Measurements from ENCODE around the gene MS4A2. TPM values are rescaled to one million over a fixed set of nuclear protein-coding genes. Genes with fewer than 3 reads are reported as not detected.
A peak's percentile ranks its signal among the peaks of the same experiment; 100 is the strongest.

MS4A2 gene
- total RNA-seq, 1 donor, result not detected

DNA sequence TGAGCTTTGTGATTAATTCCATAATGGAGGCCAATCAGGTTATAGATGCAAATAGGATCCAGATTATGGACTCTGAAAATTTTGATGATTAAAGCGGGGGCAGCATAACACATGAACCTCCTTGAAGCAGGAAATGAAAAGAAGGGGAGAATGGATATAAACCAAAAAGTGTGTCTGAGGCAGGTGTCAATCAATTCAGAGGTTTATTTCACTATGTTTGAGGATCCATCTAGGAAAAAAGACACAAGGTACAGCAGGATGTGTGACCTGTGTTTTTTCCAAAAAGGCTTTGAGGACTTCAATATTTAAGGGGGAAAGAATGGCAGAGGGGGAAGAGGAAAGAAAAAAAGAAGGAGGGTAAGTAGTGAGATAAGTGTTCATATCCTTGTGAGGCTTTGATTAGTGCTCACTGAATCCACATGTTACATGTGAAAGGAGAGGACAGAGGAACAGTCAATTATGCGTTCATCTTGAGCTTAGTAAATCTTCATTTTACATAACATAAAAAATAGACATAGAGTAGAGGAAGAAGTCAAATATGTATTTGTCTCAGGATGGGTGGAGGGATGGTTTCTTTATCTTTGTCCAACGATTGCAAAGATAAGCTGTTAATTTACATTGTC is 34.1 kb downstream of the MS4A2 start:
- Histone ChIP-seq H4K20me1 (ENCODE audit: insufficient read depth, low read length) (no peaks in the 10 kb centered on the region), H3K4me2 (ENCODE audit: insufficient read depth, low read length) (no peak overlapping the region), H3K9me3 (ENCODE audit: low read depth, low read length) (no peaks in the 10 kb centered on the region), H3K79me2 (ENCODE audit: insufficient read depth, low read length) (no peaks in the 10 kb centered on the region), H3K27me3 (ENCODE audit: insufficient read depth, low read length) (no peaks in the 10 kb centered on the region), H2AFZ (ENCODE audit: low read length) (no peak overlapping the region), H3K36me3 (ENCODE audit: insufficient read depth, low read length) (no peaks in the 10 kb centered on the region), H3K4me1 (ENCODE audit: insufficient read depth, low read length) (no peaks in the 10 kb centered on the region), H3K4me3 (ENCODE audit: insufficient read depth, low read length) (no peak overlapping the region), H3K27ac (ENCODE audit: low read depth, low read length) (no peak overlapping the region)
- TF ChIP-seq, protein P1, sequence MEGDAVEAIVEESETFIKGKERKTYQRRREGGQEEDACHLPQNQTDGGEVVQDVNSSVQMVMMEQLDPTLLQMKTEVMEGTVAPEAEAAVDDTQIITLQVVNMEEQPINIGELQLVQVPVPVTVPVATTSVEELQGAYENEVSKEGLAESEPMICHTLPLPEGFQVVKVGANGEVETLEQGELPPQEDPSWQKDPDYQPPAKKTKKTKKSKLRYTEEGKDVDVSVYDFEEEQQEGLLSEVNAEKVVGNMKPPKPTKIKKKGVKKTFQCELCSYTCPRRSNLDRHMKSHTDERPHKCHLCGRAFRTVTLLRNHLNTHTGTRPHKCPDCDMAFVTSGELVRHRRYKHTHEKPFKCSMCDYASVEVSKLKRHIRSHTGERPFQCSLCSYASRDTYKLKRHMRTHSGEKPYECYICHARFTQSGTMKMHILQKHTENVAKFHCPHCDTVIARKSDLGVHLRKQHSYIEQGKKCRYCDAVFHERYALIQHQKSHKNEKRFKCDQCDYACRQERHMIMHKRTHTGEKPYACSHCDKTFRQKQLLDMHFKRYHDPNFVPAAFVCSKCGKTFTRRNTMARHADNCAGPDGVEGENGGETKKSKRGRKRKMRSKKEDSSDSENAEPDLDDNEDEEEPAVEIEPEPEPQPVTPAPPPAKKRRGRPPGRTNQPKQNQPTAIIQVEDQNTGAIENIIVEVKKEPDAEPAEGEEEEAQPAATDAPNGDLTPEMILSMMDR (IDR thresholded peaks at IDR 0.05; ENCODE audit: extremely low read depth, low read depth, low read length), result no peak
- DNase-seq (ENCODE audit: insufficient read length, low spot score, missing footprints), result no peak

DNA sequence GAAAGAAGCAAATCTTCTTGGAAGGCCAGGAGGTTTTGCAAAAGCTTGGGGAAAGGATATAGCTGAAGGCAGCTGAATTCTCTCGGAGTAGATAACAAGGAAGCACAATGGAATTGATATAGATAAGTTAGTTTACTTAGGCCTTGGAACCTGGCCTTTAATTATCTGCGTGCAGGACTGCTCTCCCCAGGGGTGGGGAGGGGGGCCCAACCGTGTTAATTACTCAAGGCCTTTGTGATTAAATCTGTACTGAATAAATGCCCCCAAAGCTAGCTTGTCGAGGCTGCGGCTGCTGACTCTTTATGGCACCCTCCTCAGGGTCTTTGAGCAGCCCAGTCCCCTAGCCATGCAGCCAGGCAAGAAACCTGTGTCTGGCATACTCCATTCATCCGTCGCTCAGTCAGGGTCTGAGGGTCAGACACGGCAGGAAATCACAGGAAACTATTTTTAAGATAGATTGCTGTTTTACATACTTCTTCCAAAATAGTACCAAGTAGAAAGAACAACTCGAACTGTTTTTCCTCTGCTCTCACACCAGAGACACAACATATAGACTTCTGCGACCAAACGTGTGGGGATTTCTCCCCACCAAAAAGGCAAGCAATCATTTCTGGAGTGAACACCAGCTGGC is 36.5 kb downstream of the MS4A2 start:
- H3K9me3 ChIP-seq (ENCODE audit: low read depth, low read length), result no peaks in the 10 kb centered on the region
- no peaks in the 10 kb centered on the region for H3K79me2 ChIP-seq (ENCODE audit: insufficient read depth, low read length)
- no peak overlapping the region for H3K4me3 ChIP-seq (ENCODE audit: insufficient read depth, low read length)
- H3K4me1 ChIP-seq (ENCODE audit: insufficient read depth, low read length), result no peaks in the 10 kb centered on the region
- no peak overlapping the region for H3K27ac ChIP-seq (ENCODE audit: low read depth, low read length)
- H3K27me3 ChIP-seq (ENCODE audit: insufficient read depth, low read length), result no peaks in the 10 kb centered on the region
- TF ChIP-seq, protein P1 (IDR thresholded peaks at IDR 0.05; ENCODE audit: extremely low read depth, low read depth, low read length), result no peak
- H3K4me2 ChIP-seq (ENCODE audit: insufficient read depth, low read length), result no peak overlapping the region
- H3K36me3 ChIP-seq (ENCODE audit: insufficient read depth, low read length), result no peaks in the 10 kb centered on the region
- peak; percentile 10 for DNase-seq (ENCODE audit: insufficient read length, low spot score, missing footprints)
- no peak overlapping the region for H2AFZ ChIP-seq (ENCODE audit: low read length)
- no peaks in the 10 kb centered on the region for H4K20me1 ChIP-seq (ENCODE audit: insufficient read depth, low read length)

DNA sequence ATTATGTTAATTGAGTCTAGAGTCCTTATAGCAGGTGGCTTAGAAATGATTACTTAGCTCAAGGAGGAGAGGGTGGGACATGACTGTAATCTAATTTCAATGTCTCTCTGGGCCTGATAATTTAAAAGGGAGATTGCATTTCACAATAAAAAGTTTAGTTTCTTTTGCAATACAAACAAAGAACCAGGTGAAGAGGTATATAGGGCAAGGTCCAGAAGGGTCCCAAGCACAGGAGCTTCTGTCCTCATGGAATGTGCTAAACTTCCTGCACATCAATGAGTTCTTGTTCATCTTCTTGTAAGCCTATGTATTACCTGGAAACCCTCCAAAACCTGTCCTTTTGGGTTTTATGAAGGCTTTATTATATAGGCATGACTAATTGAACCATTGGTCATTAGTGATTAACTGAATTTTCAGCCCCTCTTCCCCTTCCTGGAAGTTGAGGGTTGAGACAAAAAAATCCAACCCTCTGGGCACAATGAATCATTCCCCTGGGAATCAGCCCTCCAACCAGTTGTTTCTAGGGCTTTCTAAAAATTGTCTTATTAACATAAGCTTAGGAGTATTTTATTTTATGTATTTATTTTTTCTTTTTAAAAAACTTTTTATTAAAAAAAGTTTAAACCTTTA is 37.6 kb downstream of the MS4A2 start:
- no peak overlapping the region for H3K4me3 ChIP-seq (ENCODE audit: insufficient read depth, low read length)
- no peaks in the 10 kb centered on the region for H3K4me1 ChIP-seq (ENCODE audit: insufficient read depth, low read length)
- no peaks in the 10 kb centered on the region for H4K20me1 ChIP-seq (ENCODE audit: insufficient read depth, low read length)
- no peak overlapping the region for H3K27ac ChIP-seq (ENCODE audit: low read depth, low read length)
- no peaks in the 10 kb centered on the region for H3K27me3 ChIP-seq (ENCODE audit: insufficient read depth, low read length)
- H3K9me3 ChIP-seq (ENCODE audit: low read depth, low read length), result no peaks in the 10 kb centered on the region
- no peak overlapping the region for H2AFZ ChIP-seq (ENCODE audit: low read length)
- DNase-seq (ENCODE audit: insufficient read length, low spot score, missing footprints), result no peak
- TF ChIP-seq, protein P1 (IDR thresholded peaks at IDR 0.05; ENCODE audit: extremely low read depth, low read depth, low read length), result no peak
- H3K79me2 ChIP-seq (ENCODE audit: insufficient read depth, low read length), result no peaks in the 10 kb centered on the region
- no peaks in the 10 kb centered on the region for H3K36me3 ChIP-seq (ENCODE audit: insufficient read depth, low read length)
- no peak overlapping the region for H3K4me2 ChIP-seq (ENCODE audit: insufficient read depth, low read length)

DNA sequence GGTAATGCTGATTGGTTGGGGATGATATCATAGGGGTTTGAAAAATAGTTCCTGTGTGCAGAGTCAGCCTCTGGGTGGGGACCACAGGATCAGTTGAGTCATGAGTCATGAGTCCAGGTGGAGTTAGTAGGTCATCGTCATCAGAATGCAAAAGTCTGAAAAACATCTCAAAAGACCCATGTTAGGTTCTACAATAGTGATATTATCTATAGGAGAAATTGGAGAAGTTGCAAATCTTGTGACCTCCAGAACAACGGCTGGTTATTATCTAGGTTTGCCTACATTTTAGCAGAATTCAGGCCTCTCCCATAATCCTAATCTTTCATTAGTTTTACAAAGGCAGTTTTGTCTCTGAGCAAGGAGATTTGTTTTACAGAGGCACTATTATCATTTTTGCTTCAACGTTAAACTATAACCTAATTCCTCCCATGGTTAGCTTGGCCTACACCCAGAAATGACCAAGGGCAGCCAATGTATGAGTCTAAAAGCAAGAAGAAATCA is 38.9 kb downstream of the MS4A2 start:
- Histone ChIP-seq H4K20me1 (ENCODE audit: insufficient read depth, low read length) (no peaks in the 10 kb centered on the region), H3K79me2 (ENCODE audit: insufficient read depth, low read length) (no peaks in the 10 kb centered on the region), H3K27me3 (ENCODE audit: insufficient read depth, low read length) (no peaks in the 10 kb centered on the region), H3K4me2 (ENCODE audit: insufficient read depth, low read length) (no peak overlapping the region), H3K4me3 (ENCODE audit: insufficient read depth, low read length) (no peak overlapping the region), H3K4me1 (ENCODE audit: insufficient read depth, low read length) (no peaks in the 10 kb centered on the region), H2AFZ (ENCODE audit: low read length) (no peak overlapping the region), H3K27ac (ENCODE audit: low read depth, low read length) (no peak overlapping the region), H3K9me3 (ENCODE audit: low read depth, low read length) (no peaks in the 10 kb centered on the region), H3K36me3 (ENCODE audit: insufficient read depth, low read length) (no peaks in the 10 kb centered on the region)
- TF ChIP-seq, protein P1 (IDR thresholded peaks at IDR 0.05; ENCODE audit: extremely low read depth, low read depth, low read length), result no peak
- no peak for DNase-seq (ENCODE audit: insufficient read length, low spot score, missing footprints)
